ENCODE data around the gene C2orf66.

GRCh38 chr2:196809260-196809659, at the start of gene C2orf66:
- TF ChIP-seq CTCF (IDR thresholded peaks at IDR 0.05) (no peak), POLR2A (IDR thresholded peaks at IDR 0.05) (no peak)

All from adrenal gland (tissue), 5 donors.